ELR (cell line): ENCODE data around the gene PPFIA4.
A peak's percentile ranks its signal among the peaks of the same experiment; 100 is the strongest.

Experiments
- DNase-seq: peaks from one replicate; pipeline ENCODE4 v3.0.0-alpha.2; 2015; ENCODE audit warnings: low read depth

The PPFIA4 gene

DNA sequence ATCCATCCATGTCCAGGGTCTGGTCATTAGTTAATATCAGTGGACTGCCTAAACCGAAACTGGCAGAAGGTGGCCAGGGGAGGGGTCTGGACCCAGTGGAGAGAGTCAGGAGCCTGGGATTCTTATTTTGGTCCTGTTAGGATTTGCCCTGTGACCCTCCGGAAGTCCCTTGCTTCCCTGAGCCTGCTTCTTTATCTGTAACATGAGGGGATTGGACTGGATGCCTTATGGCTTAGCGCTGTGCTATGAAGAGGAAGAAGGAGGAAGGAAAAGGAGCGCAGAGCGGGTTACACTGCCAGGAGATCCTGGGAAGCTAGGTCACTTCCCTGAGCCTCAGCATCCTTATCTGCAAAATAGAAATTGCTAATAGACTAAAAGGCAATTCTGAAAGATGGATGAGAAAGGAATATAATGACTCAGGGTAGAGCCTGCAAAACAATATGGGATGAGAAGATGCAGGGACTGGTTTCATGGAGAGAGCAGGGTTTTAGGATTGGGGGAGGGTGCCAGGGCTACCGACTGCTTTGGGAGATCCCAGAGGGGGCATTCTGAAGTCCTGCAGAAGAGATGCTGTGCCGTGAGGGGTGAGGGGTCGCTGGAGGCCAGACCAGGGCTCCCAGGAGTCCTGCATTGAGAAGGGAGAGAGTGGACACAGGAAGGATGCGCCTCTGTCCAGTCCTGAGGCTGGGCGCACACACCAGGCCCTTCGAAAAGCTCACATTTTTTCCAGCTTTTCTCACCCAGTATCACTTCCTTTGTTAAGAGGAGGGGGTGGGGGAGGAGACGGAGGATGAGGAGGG lies 100.8 kb downstream of the PPFIA4 start:
- peak; percentile 15 for DNase-seq

DNA sequence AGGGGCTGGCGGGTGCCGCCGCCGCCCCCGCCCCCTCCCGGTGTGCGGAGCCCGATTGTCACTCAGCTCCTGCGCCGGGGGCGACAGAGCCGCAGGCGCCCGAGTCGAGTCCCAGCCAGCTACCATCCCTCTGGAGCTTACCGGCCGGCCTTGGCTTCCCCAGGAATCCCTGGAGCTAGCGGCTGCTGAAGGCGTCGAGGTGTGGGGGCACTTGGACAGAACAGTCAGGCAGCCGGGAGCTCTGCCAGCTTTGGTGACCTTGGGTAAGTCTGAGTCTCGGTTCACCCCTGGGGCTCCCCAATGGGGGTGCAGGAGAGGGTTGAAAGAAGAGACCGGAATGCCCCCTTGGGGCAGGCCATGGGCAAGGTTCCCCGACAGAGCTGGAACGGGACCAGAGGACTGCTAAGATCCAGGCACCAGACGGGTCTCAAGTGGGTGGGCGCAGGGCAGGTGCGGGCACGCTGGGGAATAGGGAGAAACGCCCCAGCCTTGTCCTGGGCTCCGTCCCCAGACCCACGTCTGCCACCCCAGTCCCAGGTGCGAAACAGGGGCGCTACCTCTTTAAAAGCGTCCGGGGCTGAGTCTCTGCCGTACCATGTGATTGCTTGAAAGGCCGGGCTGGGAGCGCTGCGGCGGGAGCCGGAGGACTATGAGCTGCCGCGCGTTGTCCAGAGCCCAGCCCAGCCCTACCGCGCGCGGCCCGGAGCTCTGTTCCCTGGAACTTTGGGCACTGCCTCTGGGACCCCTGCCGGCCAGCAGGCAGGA lies 101.6 kb downstream of the PPFIA4 start, which contains the start of gene ADORA1:
Gene ADORA1 (plus strand): TSS at position 61 of the 765 bp plus-strand sequence. CDS start 1,116 bp downstream, outside the sequence.
- DNase-seq: peak; percentile 60

DNA sequence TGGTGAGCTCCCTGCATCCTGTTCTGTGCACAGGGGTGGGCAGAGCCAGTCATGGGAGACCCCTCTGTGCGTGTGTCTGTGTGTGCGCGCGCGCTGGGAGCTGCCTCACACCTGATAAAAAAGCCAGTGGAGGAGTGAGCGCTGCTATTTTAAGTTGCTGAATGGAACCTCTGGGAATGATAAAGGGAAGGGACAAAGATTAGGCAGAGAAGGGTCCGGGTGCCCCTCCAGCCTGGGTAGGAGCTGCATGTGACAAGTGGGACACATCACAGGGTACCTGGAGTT lies 102.1 kb downstream of the PPFIA4 start:
- no peak for DNase-seq
